Adipose tissue (tissue), 3 donors: ENCODE results near the gene BNC2. TPM values are rescaled to one million over a fixed set of nuclear protein-coding genes. Genes with fewer than 3 reads are reported as not detected.

Experiments used
- H3K27ac ChIP-seq: one replicate; pipeline ENCODE4 v1.5.1; 2013; ENCODE audit warnings: low read depth, low read length
- WGBS, 3 donors: extraction: QIAGEN DNeasy Blood & Tissue Kit; methylation state at CpG; one replicate each; pipeline ENCODE4 v1.1.7; 2013; 5-methylcytosine and 5-hydroxymethylcytosine counted together
- polyA plus RNA-seq, 3 donors: library from polyadenylated mRNA; stranded (reverse); fragments of 200-250 nt; gene quantifications; one replicate each; pipeline ENCODE4 v1.2.3, GENCODE V29; 2013
- donor health status: healthy with polysubstance abuse.
- donor health status: Bipolar disorder and iron deficiency.
- donor health status: healthy.

Gene BNC2
- polyA plus RNA-seq, 3 donors, result 0.28 to 3.9 (median 3.6) TPM

GRCh38 chr9:16704116-16705110 is 166.1 kb downstream of the BNC2 start:
- WGBS, 3 donors, result 42 to 62% (median 45%) methylated on average over 12 of the region's 12 CpGs
- H3K27ac ChIP-seq, result peak overlapping the region; percentile 86

- H3K27ac ChIP-seq, result no peak overlapping the region
- 32 to 62% (median 41%) methylated on average over 2 of the region's 2 CpGs for WGBS, 3 donors
These were observed 169.1 kb downstream of the BNC2 start for GRCh38 chr9:16701347-16701746.

- H3K27ac ChIP-seq, result no peak overlapping the region
- 65 to 80% (median 70%) methylated on average over 3 of the region's 3 CpGs for WGBS, 3 donors
These were observed 176.9 kb downstream of the BNC2 start for GRCh38 chr9:16693616-16694015.

- H3K27ac ChIP-seq, result no peak overlapping the region
- WGBS, 3 donors, result 87 to 97% (median 96%) methylated on average over 2 of the region's 2 CpGs
These were observed 179.8 kb downstream of the BNC2 start for GRCh38 chr9:16690628-16691027.

- no peak overlapping the region for H3K27ac ChIP-seq
- 80 to 85% (median 81%) methylated on average over 2 of the region's 2 CpGs for WGBS, 3 donors
These were observed 180.3 kb downstream of the BNC2 start for GRCh38 chr9:16690205-16690604.

GRCh38 chr9:16689351-16689938 is 181.0 kb downstream of the BNC2 start:
- 56 to 66% (median 61%) methylated on average over 5 of the region's 5 CpGs for WGBS, 3 donors

GRCh38 chr9:16688814-16689213 is 181.7 kb downstream of the BNC2 start:
- WGBS, 3 donors, result 29 to 67% (median 29%) methylated on average over 1 of the region's 1 CpG
- no peak overlapping the region for H3K27ac ChIP-seq

More at GRCh38 chr9:16689351-16689938, 181.0 kb downstream of the BNC2 start:
- H3K27ac ChIP-seq, result no peak overlapping the region

- no peak overlapping the region for H3K27ac ChIP-seq
- 83 to 86% (median 85%) methylated on average over 5 of the region's 5 CpGs for WGBS, 3 donors
These were observed 182.6 kb downstream of the BNC2 start for GRCh38 chr9:16687678-16688369.

- WGBS, 3 donors, result 83 to 86% (median 83%) methylated on average over 2 of the region's 2 CpGs
- H3K27ac ChIP-seq, result no peak overlapping the region
These were observed 187.1 kb downstream of the BNC2 start for GRCh38 chr9:16683326-16683725.

- H3K27ac ChIP-seq, result no peak overlapping the region
These were observed 188.2 kb downstream of the BNC2 start for GRCh38 chr9:16682273-16682672.

GRCh38 chr9:16681652-16681987 is 188.8 kb downstream of the BNC2 start:
- WGBS, 3 donors, result 78 to 90% (median 84%) methylated on average over 7 of the region's 7 CpGs

More at GRCh38 chr9:16682273-16682672, 188.2 kb downstream of the BNC2 start:
- 78 to 84% (median 82%) methylated on average over 7 of the region's 7 CpGs for WGBS, 3 donors

GRCh38 chr9:16680975-16681651 is 189.4 kb downstream of the BNC2 start:
- WGBS, 3 donors, result 63 to 84% (median 76%) methylated on average over 5 of the region's 5 CpGs
- no peak overlapping the region for H3K27ac ChIP-seq

More at GRCh38 chr9:16681652-16681987, 188.8 kb downstream of the BNC2 start:
- H3K27ac ChIP-seq, result no peak overlapping the region

- no peak overlapping the region for H3K27ac ChIP-seq
- 62 to 72% (median 68%) methylated on average over 3 of the region's 3 CpGs for WGBS, 3 donors
These were observed 189.9 kb downstream of the BNC2 start for GRCh38 chr9:16680541-16680940.

- no peak overlapping the region for H3K27ac ChIP-seq
- 60 to 70% (median 61%) methylated on average over 10 of the region's 10 CpGs for WGBS, 3 donors
These were observed 191.1 kb downstream of the BNC2 start for GRCh38 chr9:16679327-16679821.

GRCh38 chr9:16676519-16676918 is 194.0 kb downstream of the BNC2 start:
- H3K27ac ChIP-seq, result no peak overlapping the region
- WGBS, 3 donors, result 84 to 95% (median 88%) methylated on average over 3 of the region's 3 CpGs

- no peak overlapping the region for H3K27ac ChIP-seq
- 92 to 99% (median 96%) methylated on average over 5 of the region's 5 CpGs for WGBS, 3 donors
These were observed 195.3 kb downstream of the BNC2 start for GRCh38 chr9:16675131-16675530.

- H3K27ac ChIP-seq, result no peak overlapping the region
These were observed 197.3 kb downstream of the BNC2 start for GRCh38 chr9:16673171-16673570.

- no peak overlapping the region for H3K27ac ChIP-seq
- WGBS, 3 donors, result 87 to 95% (median 91%) methylated on average over 3 of the region's 3 CpGs
These were observed 198.0 kb downstream of the BNC2 start for GRCh38 chr9:16672501-16672900.
